NCI-H2029 treated with DMSO at 0.1 percent for 48 hours (cell line): ENCODE results near the gene SHROOM2.

Source experiments
- DNase-seq: peaks from one replicate; lab custom pipeline; 2025; lab: John Stamatoyannopoulos, UW

The SHROOM2 gene

DNA sequence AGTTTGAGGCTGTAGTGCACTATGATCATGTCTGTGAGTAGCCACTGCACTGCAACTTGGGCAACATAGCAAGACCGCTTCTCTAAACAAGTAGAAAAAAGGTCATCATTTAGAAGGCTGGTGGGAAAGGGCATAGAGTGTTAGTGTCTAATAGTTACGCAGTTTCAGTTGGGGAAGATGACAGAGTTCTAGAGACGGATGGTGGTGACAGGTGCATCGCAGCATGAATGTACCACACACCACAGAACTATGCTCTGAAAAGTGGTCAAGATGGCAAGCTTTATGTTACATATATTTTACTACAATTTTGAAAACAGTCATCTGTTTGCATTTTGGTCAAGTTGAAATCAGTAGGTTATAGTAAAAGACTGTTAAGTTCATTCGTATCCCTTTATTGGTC lies 157.2 kb downstream of the SHROOM2 start:
- no peak for DNase-seq

GRCh38 chrX:9947131-9947794 lies 161.0 kb downstream of the SHROOM2 start:
- no peak for DNase-seq

DNA sequence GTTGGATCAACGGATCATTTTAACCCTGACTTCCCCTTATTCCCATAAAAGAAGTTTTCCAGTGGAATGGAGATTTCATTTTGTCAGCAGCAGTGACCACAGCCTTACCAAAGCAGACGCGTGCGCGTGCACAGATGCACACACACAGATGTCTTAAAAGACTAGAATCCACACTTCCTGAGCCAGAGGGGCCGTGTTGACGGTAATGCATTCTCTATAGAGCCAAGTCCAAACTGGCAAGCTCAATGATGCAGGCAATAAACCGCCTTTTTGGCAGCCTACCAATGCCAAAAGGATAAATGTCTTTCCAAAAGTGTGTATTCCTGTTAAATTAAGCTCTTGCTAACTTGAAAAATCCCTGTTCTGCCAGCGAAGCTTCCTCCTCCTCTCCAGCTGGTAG lies 162.2 kb downstream of the SHROOM2 start:
- no peak for DNase-seq

GRCh38 chrX:9952300-9952699 lies 166.1 kb downstream of the SHROOM2 start:
- DNase-seq: no peak

DNA sequence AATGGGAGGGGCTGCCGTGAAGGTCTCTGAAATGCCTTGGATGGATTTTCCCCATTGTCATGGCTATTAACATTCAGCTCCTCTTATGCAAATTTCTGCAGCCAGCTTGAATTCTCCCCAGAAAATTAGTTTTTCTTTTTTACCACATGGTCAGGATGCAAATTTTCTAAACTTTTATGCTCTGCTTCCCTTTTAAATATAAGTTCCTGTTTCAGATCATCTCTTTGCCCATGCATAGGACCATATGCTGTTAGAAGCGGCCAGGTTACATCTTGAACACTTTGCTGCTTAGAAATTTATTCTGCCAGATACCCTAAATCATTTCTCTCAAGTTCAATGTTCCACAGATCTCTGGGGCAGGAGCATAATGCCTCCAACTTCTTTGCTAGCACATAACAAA lies 167.2 kb downstream of the SHROOM2 start:
- DNase-seq: no peak

DNA sequence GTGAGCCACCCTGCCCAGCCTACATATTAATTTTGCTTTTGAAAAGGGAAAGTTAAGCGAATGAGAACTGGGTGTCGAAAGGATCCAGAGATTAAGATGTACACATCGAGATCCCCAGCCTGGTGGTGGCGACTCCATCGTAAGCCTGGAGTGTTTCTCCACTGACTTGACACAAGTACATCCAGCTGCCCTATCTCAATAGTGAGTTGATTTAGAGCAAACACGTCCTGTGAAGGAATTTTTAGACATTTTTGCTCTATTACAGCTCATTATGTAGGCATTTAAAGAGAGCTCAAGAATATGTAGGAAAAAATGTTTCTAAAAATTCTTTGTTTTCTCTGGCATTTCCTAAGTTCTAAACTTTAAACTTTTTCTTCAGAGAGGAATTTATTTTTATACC lies 169.3 kb downstream of the SHROOM2 start:
- no peak for DNase-seq

DNA sequence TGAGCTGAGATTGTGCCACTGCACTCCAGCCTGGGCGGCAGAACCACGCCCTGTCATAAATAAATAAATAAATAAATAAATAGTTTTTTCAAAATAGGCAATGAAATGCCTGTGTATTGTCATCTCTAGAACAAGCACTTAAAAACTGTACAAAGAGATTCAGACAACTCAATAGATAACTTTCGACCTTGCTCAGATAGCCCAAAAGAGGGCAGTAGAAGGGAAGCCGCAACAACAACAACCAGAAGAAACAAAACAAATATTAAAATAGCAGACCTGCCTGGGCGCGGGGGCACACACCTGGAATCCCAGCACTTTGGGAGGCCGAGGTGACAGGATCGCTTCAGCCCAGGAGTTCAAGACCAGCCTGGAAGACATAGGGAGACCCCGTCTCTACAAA lies 171.5 kb downstream of the SHROOM2 start:
- DNase-seq: no peak

DNA sequence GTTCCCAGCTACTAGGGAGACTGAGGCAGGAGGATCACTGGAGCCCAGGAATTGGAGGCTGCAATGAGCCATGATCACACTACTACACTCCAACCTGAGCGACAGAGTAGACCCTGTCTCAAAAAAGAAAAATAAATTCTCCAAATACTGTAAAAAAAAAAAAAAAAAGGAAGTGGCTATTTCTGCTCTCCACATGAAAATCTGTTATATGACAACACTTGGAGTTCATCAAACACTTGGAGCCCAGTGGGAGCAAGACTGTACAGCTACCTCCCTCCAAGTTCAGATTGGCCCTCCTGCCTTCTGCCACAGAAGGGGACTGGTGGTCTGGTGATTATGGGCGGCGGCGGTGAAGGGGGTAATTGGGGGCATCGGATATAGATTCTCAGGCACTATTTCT lies 172.0 kb downstream of the SHROOM2 start:
- DNase-seq: no peak

GRCh38 chrX:9961750-9962149 lies 175.5 kb downstream of the SHROOM2 start:
- no peak for DNase-seq

- DNase-seq: no peak
These were observed 180.7 kb downstream of the SHROOM2 start, which contains the start of gene CLDN34 for GRCh38 chrX:9966775-9967408. Gene CLDN34 (plus strand): TSS chrX:9967358. CDS start chrX:9967358, 0 bp downstream.

- no peak for DNase-seq
These were observed 191.4 kb downstream of the SHROOM2 start for GRCh38 chrX:9977635-9978034.

DNA sequence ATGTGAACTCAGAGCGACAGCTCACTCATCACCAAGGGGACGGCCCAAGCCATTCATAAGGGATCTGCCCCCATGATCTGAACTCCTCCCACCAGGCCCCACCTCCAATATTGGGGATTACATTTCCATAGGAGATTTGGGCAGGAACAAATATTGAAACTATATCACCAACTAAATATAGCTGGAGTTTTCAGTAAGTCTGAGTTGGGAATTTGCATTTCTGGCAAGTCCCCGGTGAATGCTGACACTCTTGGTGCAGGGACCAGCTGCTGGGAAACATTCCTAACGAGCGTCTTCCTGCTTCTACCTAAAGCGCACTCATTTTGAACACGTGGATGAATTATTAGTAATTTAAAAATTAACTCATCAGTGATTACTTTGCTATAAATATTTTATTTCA lies 194.2 kb downstream of the SHROOM2 start:
- DNase-seq: no peak

GRCh38 chrX:9980927-9981326 lies 194.7 kb downstream of the SHROOM2 start:
- DNase-seq: no peak

DNA sequence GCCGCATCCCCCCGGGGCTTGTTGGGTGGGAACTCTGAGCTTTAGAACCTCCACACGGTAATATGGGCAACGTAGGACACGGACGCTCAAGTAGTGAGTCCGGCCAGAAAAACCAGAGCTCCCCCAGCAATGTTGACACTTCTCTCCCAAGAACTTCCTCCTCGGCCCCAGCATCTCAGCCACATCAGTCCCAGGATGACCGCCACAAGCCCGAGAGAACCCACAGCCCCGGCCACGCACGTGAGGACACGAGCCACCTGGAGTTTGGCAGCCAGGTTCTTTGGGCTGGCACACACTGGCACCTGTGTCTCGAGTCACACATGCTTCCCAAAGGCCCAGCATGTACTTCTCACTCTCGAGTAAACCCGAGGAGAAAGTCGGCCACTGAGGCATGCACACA lies 197.2 kb downstream of the SHROOM2 start:
- DNase-seq: no peak

DNA sequence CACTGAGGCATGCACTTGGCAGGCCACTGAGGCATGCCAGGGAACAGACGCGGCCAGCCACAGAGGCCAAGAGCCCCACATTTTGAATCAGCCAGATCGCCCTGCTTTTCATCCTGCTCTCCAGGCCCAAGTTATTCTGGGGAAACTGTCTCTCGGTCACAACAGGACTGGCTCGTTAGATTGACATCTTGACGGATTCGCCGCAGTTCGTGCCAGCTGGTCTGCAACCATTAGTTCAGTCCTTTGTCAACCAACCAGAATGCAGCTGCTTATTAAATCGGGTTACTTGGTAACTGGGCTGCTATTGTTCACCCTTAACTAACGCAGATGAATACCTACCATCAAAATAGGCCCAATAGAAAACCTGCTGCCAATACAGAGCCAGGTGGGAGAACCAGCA lies 197.6 kb downstream of the SHROOM2 start:
- DNase-seq: no peak

DNA sequence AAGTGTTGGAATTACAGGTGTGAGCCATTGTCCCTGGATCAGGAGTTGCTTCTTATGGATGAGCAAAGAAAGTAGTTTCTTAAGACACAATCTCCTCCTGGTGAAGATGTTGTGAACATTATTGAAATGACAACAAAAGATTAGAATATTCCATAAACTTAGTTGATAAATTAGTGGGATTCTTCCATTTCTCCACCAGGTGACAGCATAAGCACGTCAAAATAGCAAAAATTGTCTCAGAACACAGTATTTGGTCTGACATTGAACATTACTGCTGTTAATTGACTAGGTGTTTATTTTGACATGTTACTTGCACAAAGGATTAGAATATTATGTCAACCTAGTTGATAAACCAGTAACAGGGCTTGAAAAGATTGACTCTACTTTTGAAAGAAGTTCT lies 202.5 kb downstream of the SHROOM2 start:
- DNase-seq: no peak

DNA sequence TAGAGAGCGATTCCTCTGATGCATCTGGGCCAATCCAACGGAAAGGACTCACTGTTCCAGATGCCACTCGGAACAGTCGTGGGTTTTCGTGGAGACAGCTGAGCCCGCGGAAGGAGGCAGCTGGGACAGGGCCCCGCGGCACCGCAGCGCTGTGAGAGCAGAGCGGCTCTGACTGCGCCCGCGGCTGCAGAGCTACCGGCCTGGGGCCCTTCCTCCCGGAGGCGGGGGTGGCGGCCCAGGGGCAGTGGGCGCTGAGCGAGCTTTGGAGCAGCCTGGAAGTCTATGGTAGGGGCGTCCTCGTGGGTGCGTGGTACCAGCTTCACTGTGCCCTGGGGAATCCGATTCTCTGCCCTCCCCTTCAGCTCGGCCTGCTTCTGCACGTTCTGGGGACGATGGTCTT lies 205.8 kb downstream of the SHROOM2 start:
- DNase-seq: no peak

GRCh38 chrX:9992724-9993123 lies 206.5 kb downstream of the SHROOM2 start:
- DNase-seq: no peak

- DNase-seq: peak; percentile 26
These were observed 209.7 kb downstream of the SHROOM2 start for GRCh38 chrX:9995855-9996339.

DNA sequence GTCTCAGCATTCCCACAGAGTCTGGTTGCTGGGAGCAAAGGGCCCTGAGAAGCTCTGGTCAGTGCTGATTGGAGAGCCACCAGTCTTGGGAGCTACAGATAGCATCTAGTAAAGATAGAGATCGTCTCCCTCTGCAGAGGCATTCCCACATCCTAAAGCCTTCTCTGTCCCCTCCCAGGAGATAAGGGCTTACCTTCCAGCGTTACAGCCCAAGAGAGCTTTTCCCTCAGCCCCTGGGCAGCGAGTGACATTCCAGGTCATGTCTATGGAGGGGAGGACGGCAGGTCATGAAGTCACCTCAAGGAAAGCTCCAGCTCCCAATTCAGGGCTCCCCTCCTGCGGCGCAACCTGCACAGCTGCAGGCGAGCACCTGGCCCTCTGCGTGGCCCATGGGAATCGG lies 210.8 kb downstream of the SHROOM2 start:
- DNase-seq: no peak

GRCh38 chrX:9997524-9997923 lies 211.3 kb downstream of the SHROOM2 start:
- DNase-seq: no peak
